K562 (cell line): ENCODE results near the gene MYO1H. TPM values are rescaled to one million over a fixed set of nuclear protein-coding genes. Genes with fewer than 3 reads are reported as not detected.

Experiments used
- ATAC-seq: fragments of 200-7000 bp; cut with Tn5 transposase; 3 replicates; pipeline ENCODE4 v1.9.1; 2020; ENCODE audit warnings: moderate library complexity
- BruUV-seq: library from RNA; stranded (reverse); fragments of 400-500 nt; replicated peaks from 2 replicates; lab custom pipeline; 2021; lab: Mats Ljungman, UMichigan
- CTCF ChIA-PET: fragments of 300-600 bp; formaldehyde crosslinking; extraction: SDS; loops from one replicate; lab custom pipeline; 2021; ENCODE audit warnings: low intra/inter-chr PET ratio; lab: Yijun Ruan, JAX
- POLR2A ChIA-PET: fragments of 300-600, 350-650 bp; sonication (Branson Sonifier 250); formaldehyde crosslinking; extraction: SDS; loops from one replicate; lab custom pipeline; 2021; ENCODE audit warnings: antibody characterized with exemption, inconsistent platforms; lab: Yijun Ruan, JAX
- DNase-seq, 4 experiments: peaks; one replicate each; pipeline versions ENCODE4 v3.0.0 to v3.0.0-alpha.2; 2011 to 2018; ENCODE audit warnings: low spot score in 3 of 4, mixed read lengths in 3 of 4; ENCODE audit errors: extremely low read depth in 1 of 4
- FAIRE-seq: peaks from 2 replicates; lab custom pipeline; 2011; peaks lifted over from hg19 to GRCh38; lab: Jason Lieb, UNC
- H2AFZ ChIP-seq: 2 replicates; pipeline ENCODE4 v1.6.0; 2011; ENCODE audit warnings: low read depth, low read length, control low read depth, inconsistent platforms
- H3K27ac ChIP-seq: fragments of 200-600 bp; 3 replicates; pipeline ENCODE4 v1.8.0; 2011; ENCODE audit warnings: low read depth, mild to moderate bottlenecking, control low read depth, inconsistent platforms, low read length, moderate library complexity, mixed read lengths; ENCODE audit errors: extremely low read depth
- H3K27me3 ChIP-seq, 2 experiments: fragments of 300-600 bp in 1 of 2; 2 replicates in 1 of 2; 3 replicates in 1 of 2; pipeline versions ENCODE4 v1.6.0 to v1.8.0; 2011; ENCODE audit warnings: inconsistent platforms in 2 of 2, low read length in 2 of 2, mild to moderate bottlenecking in 1 of 2, mixed read lengths in 1 of 2, moderate library complexity in 1 of 2; ENCODE audit not compliant: control insufficient read depth in 2 of 2, insufficient read depth in 2 of 2
- H3K36me3 ChIP-seq: fragments of 300-600 bp; 3 replicates; pipeline ENCODE4 v1.8.0; 2011; ENCODE audit warnings: mild to moderate bottlenecking, low read length, inconsistent platforms; ENCODE audit not compliant: control insufficient read depth, insufficient read depth
- H3K4me1 ChIP-seq, 2 experiments: fragments of 200-600 bp in 1 of 2; replicated peaks in 1 of 2; 2 replicates in 1 of 2; 3 replicates in 1 of 2; pipeline versions ENCODE4 v1.5.1 to v1.8.0; 2011; ENCODE audit warnings: inconsistent platforms in 2 of 2, low read length in 2 of 2, mild to moderate bottlenecking in 1 of 2, mixed read lengths in 1 of 2, moderate library complexity in 1 of 2; ENCODE audit not compliant: control insufficient read depth in 2 of 2, insufficient read depth in 2 of 2
- H3K4me2 ChIP-seq: 2 replicates; pipeline ENCODE4 v1.6.1; 2011; ENCODE audit warnings: low read length, control low read depth, inconsistent platforms, mixed read lengths; ENCODE audit not compliant: insufficient read depth
- H3K4me3 ChIP-seq: fragments of 200-600 bp; sonication (generic), shearing (Covaris generic); 2 replicates; pipeline ENCODE4 v1.5.1; 2016; ENCODE audit warnings: control low read depth, inconsistent platforms
- H3K79me2 ChIP-seq: fragments of 200-600 bp; 3 replicates; pipeline ENCODE4 v1.8.0; 2011; ENCODE audit warnings: low read length, inconsistent platforms; ENCODE audit not compliant: control insufficient read depth, insufficient read depth
- H3K9ac ChIP-seq, 2 experiments: 2 replicates each; pipeline versions ENCODE4 v1.6.0 to v1.6.1; 2011; ENCODE audit warnings: low read depth in 2 of 2, low read length in 2 of 2, control low read depth in 1 of 2, inconsistent platforms in 1 of 2, mild to moderate bottlenecking in 1 of 2, mixed read lengths in 1 of 2; ENCODE audit not compliant: insufficient read depth in 1 of 2
- H3K9me1 ChIP-seq: one replicate; pipeline ENCODE4 v1.6.0; 2011; ENCODE audit warnings: inconsistent platforms, mild to moderate bottlenecking, low read length, moderate library complexity; ENCODE audit not compliant: control insufficient read depth, insufficient read depth
- H3K9me3 ChIP-seq: replicated peaks from 2 replicates; pipeline ENCODE4 v1.5.1; 2011; ENCODE audit warnings: low read depth, low read length, inconsistent platforms; ENCODE audit not compliant: control insufficient read depth, insufficient read depth
- H4K20me1 ChIP-seq: replicated peaks from 2 replicates; pipeline ENCODE4 v1.6.1; 2011; ENCODE audit warnings: low read length, inconsistent platforms, mixed read lengths; ENCODE audit not compliant: control insufficient read depth, insufficient read depth
- ARID1B ChIP-seq: fragments of 450-650 bp; IDR thresholded peaks from 2 replicates; pipeline ENCODE4 v1.6.1; 2016; ENCODE audit warnings: antibody characterized with exemption, mild to moderate bottlenecking, inconsistent platforms
- CCNT2 ChIP-seq: IDR thresholded peaks from 2 replicates; pipeline ENCODE4 v1.6.1; 2011; ENCODE audit warnings: borderline replicate concordance, low read depth, mild to moderate bottlenecking, moderate library complexity, mixed read lengths, low read length; ENCODE audit not compliant: insufficient read length; ENCODE audit errors: extremely low read depth
- GABPB1 ChIP-seq: sonication (generic); formaldehyde crosslinking; IDR thresholded peaks from 2 replicates; pipeline ENCODE4 v1.8.0; 2022; ENCODE audit warnings: mild to moderate bottlenecking, missing genetic modification reagents
- GATAD2A ChIP-seq: fragments of 450-650 bp; IDR thresholded peaks from 2 replicates; pipeline ENCODE4 v1.6.1; 2017
- HIVEP1 ChIP-seq: fragments of 250-450 bp; sonication (Bioruptor Pico); IDR thresholded peaks from 2 replicates; pipeline ENCODE4 v1.4.0; 2020; ENCODE audit warnings: mild to moderate bottlenecking
- MXI1 ChIP-seq: IDR thresholded peaks from 2 replicates; pipeline ENCODE4 v1.6.1; 2011; ENCODE audit warnings: low read depth, mild to moderate bottlenecking, improper control_type of control experiment, low read length
- NFRKB ChIP-seq: fragments of 450-650 bp; IDR thresholded peaks from 2 replicates; pipeline ENCODE4 v1.6.1; 2016; ENCODE audit warnings: low read depth
- NR3C1 ChIP-seq: sonication (generic); formaldehyde crosslinking; IDR thresholded peaks from 2 replicates; pipeline ENCODE4 v1.8.1; 2022; ENCODE audit warnings: missing genetic modification reagents
- NR4A1 ChIP-seq, 2 experiments: fragments of 250-450 bp in 1 of 2; fragments of 450-650 bp in 1 of 2; sonication (Bioruptor Pico) in 1 of 2; IDR thresholded peaks; 2 replicates each; pipeline versions ENCODE4 v1.4.0 to v1.6.1; 2016 to 2020; ENCODE audit warnings: mild to moderate bottlenecking in 2 of 2, missing compliant biosample characterization in 1 of 2, missing genetic modification characterization in 1 of 2, moderate library complexity in 1 of 2
- RBBP5 ChIP-seq: fragments of 200-600 bp; sonication (generic); IDR thresholded peaks from 2 replicates; pipeline ENCODE4 v1.6.1; 2012; ENCODE audit warnings: borderline replicate concordance, mild to moderate bottlenecking, low read length, control low read depth, inconsistent platforms; ENCODE audit not compliant: insufficient read depth, poor library complexity, severe bottlenecking
- SPI1 ChIP-seq: IDR thresholded peaks from 2 replicates; pipeline ENCODE4 v1.6.1; 2011; ENCODE audit warnings: low read depth, low read length, control low read depth, borderline replicate concordance
- in situ Hi-C: fragments of 300-500 bp; cut with MboI; formaldehyde crosslinking; loops from 4 replicates; pipeline ENCODE4 v1.15.0; 2018; ENCODE audit warnings: inconsistent platforms, mixed read lengths
- intact Hi-C: fragments of 100-400 bp; cut with micrococcal nuclease; formaldehyde crosslinking; loops from 2 replicates; pipeline ENCODE4 v1.14.2; 2022
- polyA plus RNA-seq, 8 experiments: library from polyadenylated mRNA; depleted of rRNA in 4 of 8; stranded (reverse) in 5 of 8; unstranded in 3 of 8; fragments of >200 nt; fragmentation: Nextera tagmentation in 2 of 8; fragmentation: Illumina TruSeq in 1 of 8; extraction: Ambion mirVana in 2 of 8; extraction: Trizol in 1 of 8; gene quantifications; 2 replicates each; pipeline versions ENCODE4 v1.2.1 to v1.2.3, GENCODE V29; 2011 to 2014; ENCODE audit warnings: inconsistent platforms in 1 of 8, missing spikeins in 1 of 8
- total RNA-seq, 7 experiments: library from RNA; depleted of rRNA in 6 of 7; stranded (reverse); fragments of >200 nt in 6 of 7; fragmentation: Illumina TruSeq in 2 of 7; extraction: Trizol in 2 of 7; gene quantifications; 2 replicates each; pipeline versions ENCODE4 v1.2.1 to v1.2.3, GENCODE V29; 2011 to 2021; ENCODE audit warnings: low replicate concordance in 1 of 7
- TF ChIP-seq, protein P1 (sequence below), 2 experiments: IDR thresholded peaks; 2 replicates each; pipeline ENCODE4 v1.6.1; 2012; ENCODE audit warnings: improper control_type of control experiment in 2 of 2, low read depth in 2 of 2, low read length in 2 of 2, borderline replicate concordance in 1 of 2

Gene MYO1H
- total and polyA plus RNA-seq, 9 of the 15 experiments (the other 6 are each of a cell fraction or from before 2014, with no cell fraction given) = not detected

- CTCF ChIA-PET = no interaction called here
- intact Hi-C loops = no loop called here
- H3K36me3 ChIP-seq = peaks cover 60% of the 10 kb centered on the region; the same call in 2 of the 3 replicates
- no peak for TF ChIP-seq ARID1B
- no peak for TF ChIP-seq NR3C1 (CRISPR knock-in tag)
- TF ChIP-seq, protein P1, sequence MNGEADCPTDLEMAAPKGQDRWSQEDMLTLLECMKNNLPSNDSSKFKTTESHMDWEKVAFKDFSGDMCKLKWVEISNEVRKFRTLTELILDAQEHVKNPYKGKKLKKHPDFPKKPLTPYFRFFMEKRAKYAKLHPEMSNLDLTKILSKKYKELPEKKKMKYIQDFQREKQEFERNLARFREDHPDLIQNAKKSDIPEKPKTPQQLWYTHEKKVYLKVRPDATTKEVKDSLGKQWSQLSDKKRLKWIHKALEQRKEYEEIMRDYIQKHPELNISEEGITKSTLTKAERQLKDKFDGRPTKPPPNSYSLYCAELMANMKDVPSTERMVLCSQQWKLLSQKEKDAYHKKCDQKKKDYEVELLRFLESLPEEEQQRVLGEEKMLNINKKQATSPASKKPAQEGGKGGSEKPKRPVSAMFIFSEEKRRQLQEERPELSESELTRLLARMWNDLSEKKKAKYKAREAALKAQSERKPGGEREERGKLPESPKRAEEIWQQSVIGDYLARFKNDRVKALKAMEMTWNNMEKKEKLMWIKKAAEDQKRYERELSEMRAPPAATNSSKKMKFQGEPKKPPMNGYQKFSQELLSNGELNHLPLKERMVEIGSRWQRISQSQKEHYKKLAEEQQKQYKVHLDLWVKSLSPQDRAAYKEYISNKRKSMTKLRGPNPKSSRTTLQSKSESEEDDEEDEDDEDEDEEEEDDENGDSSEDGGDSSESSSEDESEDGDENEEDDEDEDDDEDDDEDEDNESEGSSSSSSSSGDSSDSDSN (IDR thresholded peaks at IDR 0.05; ENCODE audit: borderline replicate concordance in 1 of 2, low read depth in 2 of 2, low read length in 2 of 2) = no peak
- no peak for TF ChIP-seq GABPB1 (CRISPR knock-in tag)
- TF ChIP-seq CCNT2 = no peak
- no peak for TF ChIP-seq GATAD2A
- TF ChIP-seq NFRKB = no peak
- TF ChIP-seq MXI1 = no peak
- no peak for TF ChIP-seq HIVEP1 (CRISPR knock-in tag)
- TF ChIP-seq RBBP5 = no peak
- TF ChIP-seq SPI1 = no peak
- TF ChIP-seq NR4A1 (CRISPR knock-in tag; IDR thresholded peaks at IDR 0.05) = no peak
- no peak for TF ChIP-seq NR4A1 (tag; IDR thresholded peaks at IDR 0.05)
Observed at GRCh38 chr12:109493090-109493489, 145.4 kb downstream of the MYO1H start.

More at GRCh38 chr12:109493090-109493489, 145.4 kb downstream of the MYO1H start:
- no peak overlapping the region for H2AFZ ChIP-seq
- in situ Hi-C loops = no loop called here
- DNase-seq (no peak), ATAC-seq (no peak), FAIRE-seq (no peak)
- H3K27me3 ChIP-seq = no peaks in the 10 kb centered on the region
- no peak overlapping the region for H3K27ac ChIP-seq
- H3K4me3 ChIP-seq = no peak overlapping the region
- H3K9ac ChIP-seq = no peak overlapping the region
- H3K4me2 ChIP-seq = no peak overlapping the region
- no peaks in the 10 kb centered on the region for H3K4me1 ChIP-seq
- no peaks in the 10 kb centered on the region; the same call in 1 of the 2 replicates for H3K9me3 ChIP-seq
- no peaks in the 10 kb centered on the region for H3K9me1 ChIP-seq
- no TSS peak for BruUV-seq
- no peaks in the 10 kb centered on the region for H4K20me1 ChIP-seq
- H3K79me2 ChIP-seq = no peaks in the 10 kb centered on the region
- POLR2A ChIA-PET = interaction anchor here (1.0 to 1.1 kb wide), 2 partner anchors 8 to 16 kb away, joined by 3 read pairs; partner anchors contain the start of genes KCTD10 and UBE3B
